RPMI7951 (cell line): ENCODE data around the gene NAIP. TPM values are rescaled to one million over a fixed set of nuclear protein-coding genes. Genes with fewer than 3 reads are reported as not detected.
"Not testable (repeated sequence)": the region's sequence is repeated elsewhere in the genome, so short reads cannot be mapped to it uniquely, and the experiment has no call there.

Source experiments
- DNase-seq: peaks from one replicate; pipeline ENCODE4 v3.0.0-alpha.2; 2012; ENCODE audit warnings: low read depth
- total RNA-seq: library from RNA; depleted of rRNA; stranded (reverse); fragments of >200 nt; shearing (Covaris generic); gene quantifications from 2 replicates; pipeline ENCODE4 v1.2.3, GENCODE V29; 2014; rRNA removed

NAIP gene, protein sequence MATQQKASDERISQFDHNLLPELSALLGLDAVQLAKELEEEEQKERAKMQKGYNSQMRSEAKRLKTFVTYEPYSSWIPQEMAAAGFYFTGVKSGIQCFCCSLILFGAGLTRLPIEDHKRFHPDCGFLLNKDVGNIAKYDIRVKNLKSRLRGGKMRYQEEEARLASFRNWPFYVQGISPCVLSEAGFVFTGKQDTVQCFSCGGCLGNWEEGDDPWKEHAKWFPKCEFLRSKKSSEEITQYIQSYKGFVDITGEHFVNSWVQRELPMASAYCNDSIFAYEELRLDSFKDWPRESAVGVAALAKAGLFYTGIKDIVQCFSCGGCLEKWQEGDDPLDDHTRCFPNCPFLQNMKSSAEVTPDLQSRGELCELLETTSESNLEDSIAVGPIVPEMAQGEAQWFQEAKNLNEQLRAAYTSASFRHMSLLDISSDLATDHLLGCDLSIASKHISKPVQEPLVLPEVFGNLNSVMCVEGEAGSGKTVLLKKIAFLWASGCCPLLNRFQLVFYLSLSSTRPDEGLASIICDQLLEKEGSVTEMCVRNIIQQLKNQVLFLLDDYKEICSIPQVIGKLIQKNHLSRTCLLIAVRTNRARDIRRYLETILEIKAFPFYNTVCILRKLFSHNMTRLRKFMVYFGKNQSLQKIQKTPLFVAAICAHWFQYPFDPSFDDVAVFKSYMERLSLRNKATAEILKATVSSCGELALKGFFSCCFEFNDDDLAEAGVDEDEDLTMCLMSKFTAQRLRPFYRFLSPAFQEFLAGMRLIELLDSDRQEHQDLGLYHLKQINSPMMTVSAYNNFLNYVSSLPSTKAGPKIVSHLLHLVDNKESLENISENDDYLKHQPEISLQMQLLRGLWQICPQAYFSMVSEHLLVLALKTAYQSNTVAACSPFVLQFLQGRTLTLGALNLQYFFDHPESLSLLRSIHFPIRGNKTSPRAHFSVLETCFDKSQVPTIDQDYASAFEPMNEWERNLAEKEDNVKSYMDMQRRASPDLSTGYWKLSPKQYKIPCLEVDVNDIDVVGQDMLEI (N-terminal part only)
- total RNA-seq, result 0.72 and 0.78 TPM in 2 replicates

DNA sequence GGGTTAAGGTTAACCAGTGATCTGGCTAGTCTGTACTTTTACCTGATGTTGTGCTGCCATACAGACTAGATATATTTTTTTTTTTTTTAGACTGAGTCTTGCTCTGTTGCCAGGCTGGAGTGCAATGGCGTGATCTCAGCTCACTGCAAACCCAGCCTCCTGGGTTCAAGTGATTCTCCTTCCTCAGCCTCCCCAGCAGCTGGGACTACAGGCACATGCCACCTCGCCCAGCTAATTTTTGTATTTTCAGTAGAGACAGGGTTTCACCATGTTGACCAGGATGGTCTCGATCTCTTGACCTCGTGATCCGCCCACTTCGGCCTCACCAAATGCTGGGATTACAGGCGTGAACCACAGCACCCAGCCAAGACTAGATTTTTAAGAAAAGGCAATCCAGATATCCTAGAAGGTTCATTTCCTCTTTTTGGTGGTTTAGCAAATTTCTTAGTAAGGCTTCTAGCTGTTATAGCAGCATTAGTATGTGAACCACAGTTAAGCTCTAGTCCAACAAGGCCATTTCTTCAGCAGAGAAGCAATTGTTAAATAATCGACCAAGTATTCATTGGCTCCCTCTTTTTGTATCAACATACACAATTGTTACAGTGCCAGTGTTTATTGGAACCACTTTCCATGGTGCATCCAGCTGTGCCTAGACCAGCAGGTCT is at the start of gene NAIP:
Gene NAIP, minus strand, starts transcription at position 51 of the 665 bp plus-strand sequence. CDS start 12,424 bp downstream, outside the sequence.
- not testable (repeated sequence) for DNase-seq

DNA sequence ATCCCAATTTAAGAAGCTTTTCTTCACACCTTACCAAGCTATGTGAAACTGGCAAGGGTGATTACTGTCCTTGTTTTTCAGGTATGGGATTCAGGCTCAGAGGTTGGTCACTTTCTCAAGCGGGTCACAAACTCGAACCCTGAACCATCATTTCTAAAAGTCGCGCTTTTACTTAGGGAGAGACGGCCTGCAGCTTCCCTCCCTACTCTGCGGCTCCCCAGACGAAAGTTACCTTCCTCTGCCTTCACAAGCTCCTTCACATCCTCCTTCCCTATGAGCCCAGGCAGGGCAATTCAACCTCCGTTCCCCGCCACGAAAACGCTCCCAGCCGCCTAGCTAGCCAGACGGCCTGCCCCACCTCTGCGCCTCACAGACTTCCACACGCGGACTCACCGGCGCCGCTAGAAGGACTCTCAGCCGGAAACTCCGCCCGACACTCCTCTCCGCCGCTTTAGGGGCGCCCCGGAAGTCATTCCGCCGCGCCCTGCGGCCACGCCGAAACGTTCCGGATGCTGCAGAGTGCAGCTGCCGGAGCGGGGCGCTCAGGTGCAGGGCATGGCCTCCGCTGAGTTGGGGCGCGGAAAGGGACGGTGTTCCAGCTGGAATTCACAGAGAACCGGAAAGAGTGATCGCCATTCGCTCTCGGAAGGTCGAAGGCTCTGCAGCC is 42.3 kb upstream of the NAIP start, which contains the start of gene GTF2H2:
Gene GTF2H2, minus strand, starts transcription at position 415 of the 667 bp plus-strand sequence. CDS start 4,913 bp downstream, outside the sequence.
- not testable (repeated sequence) for DNase-seq

DNA sequence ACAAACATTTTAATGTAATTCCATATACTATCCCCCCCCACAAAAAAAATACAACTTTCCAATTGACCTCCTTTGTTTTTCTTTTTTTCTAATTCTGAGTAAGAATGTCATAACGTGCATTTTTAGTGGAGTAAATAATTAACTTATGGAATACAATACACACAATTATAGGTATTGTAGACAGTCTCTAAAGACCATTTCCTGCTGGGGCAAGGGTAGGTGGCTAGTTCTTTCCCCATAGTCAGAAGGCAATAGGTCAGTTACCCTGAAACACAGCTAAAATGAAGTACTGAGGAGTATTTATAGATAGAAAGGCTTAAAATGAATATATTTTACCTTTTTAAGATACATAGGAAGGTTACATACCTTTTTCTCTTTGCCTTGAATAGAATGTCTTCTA is 36.2 kb upstream of the NAIP start:
- not testable (repeated sequence) for DNase-seq

DNA sequence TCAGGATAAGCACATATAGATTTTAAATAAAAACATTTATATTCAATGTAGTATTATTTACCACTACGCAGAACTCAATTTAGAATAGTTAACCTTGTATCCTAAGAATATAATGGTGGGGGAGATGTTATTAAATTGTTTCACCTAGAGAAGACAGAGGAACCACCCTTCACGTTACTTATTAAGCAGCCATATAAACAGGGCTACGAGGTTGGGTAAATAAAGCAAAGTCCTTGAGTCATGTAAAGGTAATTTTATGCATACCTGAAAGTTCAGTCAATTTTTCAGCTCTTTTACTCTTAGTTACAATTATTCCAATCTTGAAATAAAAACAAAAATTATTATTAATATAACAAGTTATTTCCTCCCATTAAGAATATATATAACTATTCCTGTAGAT is 34.3 kb upstream of the NAIP start:
- DNase-seq, result not testable (repeated sequence)

DNA sequence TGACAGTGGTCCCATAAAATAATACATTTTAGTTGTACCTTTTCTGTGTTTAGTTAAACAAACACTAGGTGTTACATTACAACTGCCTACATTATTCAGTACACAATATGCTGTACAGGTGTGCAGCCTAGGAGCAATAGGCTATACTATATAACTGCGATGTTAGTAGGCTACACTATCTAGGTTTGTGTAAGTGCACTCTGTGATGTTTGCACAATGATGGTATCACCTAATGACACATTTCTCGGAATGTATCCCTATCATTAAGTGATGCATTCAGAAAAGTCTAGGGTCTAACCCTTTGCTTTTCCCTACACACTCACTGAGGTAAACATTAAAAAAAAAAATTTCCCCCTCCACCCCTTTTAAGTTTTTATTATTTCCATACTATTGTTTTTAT is 19.7 kb upstream of the NAIP start:
- DNase-seq, result not testable (repeated sequence)

DNA sequence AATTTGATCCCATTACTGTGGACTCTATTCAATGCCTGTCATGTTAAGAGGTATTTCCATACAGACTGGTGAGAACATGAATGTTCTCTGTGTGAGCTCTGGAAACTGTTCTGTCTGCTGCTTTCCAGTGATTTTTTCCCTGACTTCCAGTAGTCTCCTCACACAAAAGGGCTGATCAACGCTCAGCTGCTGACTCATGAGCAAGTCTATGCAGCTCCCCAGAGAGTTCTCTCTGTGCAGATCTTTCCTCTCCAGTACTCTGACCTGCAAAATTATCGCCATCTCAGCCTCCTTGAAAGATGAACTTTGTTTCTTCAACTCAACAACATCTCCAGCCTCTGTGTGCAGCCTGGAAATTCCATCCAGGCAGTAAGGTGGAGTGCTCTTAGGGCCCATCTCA is 19.0 kb upstream of the NAIP start:
- DNase-seq, result not testable (repeated sequence)

DNA sequence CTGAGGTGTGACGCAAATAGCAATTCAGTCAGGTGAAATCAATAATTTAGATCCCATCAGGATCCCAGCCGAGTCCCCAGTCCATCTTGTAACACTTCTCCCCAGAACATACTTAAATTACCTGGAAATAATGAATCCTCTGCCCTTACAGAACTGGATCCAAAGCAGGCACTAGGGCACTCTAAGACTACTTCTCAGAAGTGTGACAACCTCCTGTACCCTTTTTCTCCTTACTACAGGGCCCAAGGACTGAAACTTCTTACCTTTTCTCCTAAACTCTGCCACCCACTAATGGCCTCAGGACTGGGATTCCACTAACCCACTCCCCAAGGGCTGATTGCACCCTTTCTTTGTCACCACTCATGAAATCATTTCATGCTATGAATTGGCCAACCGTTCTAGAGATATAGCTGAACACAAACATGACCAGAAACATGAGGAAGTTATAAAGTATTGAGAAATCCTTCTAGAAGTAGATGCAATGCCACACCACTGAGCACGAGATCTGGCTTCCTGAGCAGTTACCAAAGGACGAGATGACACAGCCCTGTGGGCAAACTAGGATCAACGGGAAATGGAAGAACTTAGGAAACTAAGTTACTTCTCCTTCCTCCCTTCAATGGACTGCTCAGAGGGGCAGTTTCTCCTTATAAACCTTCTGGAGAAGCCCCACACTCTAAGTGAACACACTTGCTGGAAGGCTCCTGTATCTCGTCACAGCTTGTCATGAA is 6.1 kb upstream of the NAIP start:
- DNase-seq, result not testable (repeated sequence)

DNA sequence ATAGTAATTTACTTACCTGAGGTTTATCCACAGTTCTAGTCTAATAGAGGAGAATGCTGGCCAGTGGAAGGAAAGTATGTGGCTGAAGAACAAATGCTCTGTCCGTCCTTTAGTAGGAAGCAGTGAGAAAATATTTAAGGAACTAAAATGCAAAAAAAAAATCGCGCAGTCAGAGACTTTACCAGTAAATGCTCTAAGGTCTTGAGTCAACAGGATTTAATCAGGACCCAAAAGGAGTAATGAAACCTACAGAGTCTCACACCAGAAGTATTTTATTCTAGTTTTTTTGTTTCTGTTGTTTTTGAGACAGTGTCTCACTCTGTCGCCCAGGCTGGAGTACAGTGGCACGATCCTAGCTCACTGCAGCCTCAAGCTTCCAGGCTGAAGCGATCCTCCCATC is 4.5 kb downstream of the NAIP start:
- not testable (repeated sequence) for DNase-seq

DNA sequence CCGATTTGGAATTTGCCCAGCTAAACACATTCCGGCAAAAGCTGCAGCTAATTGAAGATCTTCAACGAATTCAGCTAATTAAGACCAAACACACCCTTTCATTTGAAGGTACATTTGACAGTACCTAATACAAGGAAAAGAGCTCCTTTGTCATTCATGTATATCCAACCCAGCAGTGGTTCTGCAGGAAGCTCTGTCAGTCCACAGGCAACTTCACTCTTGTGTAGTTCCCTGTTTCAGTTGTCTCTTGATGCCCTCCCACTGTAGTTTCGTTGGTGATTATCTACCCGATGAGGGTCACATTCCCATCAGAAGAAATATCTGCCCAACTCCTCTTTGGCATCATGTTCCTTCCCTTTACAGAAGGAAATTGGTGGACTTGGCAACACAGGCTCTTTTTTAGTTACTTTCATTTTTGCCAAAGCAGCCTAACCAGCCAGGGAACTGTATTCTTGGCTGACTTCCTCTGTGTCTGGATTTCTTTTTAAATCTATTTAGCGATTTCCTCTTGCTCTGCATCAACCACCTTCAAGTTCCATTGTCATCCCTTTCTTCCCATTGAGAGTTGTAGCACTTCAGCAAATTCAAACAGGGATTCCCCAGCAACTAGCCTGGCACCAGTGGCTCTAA is 6.6 kb downstream of the NAIP start:
- not testable (repeated sequence) for DNase-seq

DNA sequence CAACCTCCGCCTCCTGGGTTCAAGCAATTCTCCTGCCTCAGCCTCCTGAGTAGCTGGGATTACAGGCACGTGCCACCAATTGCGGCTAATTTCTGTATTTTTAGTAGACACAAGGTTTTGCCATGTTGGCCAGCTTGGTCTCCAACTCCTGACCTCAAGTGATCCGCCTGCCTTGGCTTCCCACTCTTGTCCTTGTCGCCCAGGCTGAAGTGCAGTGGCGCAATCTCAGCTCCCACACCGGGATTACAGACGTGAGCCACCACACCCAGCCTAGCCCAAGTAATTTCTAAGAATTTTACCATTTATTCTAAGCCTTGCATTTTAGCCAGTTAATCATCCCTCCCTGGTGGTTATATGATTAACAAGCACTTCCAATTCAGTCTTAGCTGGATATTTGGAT is 11.0 kb downstream of the NAIP start:
- no peak for DNase-seq

DNA sequence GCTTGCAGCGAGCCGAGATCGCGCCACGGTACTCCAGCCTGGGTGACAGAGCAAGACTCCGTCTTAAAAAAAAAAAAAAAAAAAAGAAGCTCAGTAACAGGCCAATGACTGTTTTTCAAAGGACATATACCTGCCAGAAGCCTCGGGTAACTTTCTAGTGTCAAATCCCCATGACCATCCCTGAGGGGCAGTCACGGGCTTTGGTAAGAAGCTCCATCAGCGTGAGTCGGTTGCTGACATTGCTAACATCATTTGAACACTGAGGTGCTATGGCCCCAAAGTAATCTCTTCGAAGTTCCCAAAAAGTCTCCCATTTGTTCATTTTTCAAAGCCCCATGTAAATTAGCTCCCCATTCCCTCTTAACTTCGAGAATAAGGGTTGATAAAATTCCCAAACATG is 11.6 kb downstream of the NAIP start:
- no peak for DNase-seq

DNA sequence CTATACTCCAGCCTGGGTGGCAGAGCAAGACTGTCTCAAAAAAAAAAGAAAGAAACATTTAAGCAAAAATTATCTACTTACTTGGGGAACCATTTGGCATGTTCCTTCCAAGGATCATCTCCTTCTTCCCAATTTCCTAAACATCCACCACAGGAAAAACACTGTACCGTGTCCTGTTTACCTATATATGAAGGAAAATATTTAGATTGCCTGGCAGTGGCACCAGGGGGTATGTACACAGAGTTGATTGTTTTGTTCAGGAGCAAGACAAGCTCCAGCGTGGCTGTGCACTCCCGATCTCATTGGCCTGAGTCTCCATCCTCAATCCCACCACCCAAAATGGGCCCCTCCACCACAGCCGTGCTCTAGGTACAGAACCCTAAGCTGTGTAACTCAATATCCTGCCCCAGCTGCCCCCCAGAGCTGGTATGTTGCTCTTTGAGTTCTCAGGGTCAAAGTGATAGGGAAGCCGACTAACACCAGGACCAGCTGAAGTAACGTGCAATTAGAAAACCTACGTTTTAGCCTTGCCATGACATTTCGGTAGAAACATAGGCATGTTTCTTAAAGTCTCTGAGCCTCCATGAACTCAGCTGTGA is 13.8 kb downstream of the NAIP start:
- no peak for DNase-seq

DNA sequence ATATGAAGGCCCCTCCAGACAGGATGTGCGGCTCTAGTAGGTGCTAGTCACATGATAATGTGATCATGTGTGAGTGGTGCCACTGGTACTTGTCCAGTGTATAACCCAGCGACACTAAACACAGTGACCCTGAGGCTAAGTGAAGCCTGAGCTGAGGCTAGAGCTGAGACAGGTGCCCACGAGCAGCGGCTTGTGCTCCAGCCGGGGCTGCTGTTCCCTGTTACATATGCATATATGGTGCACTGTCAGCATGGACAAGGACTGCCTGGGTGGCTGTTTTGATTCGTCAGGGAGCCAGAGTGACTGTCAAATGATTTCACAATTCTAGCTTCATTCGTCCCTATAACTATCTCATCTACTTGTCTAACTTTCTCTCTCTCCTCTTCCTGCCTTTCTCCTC is 18.2 kb downstream of the NAIP start:
- DNase-seq, result not testable (repeated sequence)

DNA sequence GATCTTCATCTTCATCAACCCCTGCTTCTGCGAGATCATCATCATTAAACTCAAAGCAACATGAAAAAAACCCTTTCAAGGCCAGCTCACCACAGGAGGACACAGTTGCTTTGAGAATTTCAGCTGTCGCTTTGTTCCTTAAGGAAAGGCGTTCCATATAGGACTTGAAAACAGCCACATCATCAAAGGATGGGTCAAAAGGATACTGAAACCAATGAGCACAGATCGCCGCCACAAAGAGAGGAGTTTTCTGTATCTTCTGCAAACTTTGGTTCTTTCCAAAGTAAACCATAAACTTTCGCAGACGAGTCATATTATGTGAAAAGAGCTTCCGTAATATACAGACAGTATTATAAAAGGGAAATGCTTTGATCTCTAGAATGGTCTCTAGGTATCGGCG is 40.3 kb downstream of the NAIP start:
- not testable (repeated sequence) for DNase-seq

DNA sequence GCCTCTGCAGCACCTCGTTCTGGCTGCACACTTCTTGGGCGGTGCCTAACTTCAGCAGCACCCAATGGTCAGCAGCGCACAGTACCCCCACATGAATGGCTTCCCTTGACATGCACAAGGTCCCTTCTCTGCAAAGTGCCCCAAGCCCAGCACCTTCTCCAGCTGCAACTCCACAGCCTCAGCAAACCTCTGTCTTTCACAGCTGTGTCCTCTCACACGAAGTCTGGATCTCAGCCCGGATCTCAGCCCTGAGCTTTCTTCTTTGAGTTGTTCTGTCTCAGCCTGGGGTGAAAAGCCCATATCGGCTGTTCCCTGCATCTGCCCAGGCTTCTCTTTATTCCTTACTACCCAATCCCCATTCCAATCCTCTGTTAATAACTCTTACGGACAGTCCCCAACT is 57.9 kb downstream of the NAIP start:
- not testable (repeated sequence) for DNase-seq

DNA sequence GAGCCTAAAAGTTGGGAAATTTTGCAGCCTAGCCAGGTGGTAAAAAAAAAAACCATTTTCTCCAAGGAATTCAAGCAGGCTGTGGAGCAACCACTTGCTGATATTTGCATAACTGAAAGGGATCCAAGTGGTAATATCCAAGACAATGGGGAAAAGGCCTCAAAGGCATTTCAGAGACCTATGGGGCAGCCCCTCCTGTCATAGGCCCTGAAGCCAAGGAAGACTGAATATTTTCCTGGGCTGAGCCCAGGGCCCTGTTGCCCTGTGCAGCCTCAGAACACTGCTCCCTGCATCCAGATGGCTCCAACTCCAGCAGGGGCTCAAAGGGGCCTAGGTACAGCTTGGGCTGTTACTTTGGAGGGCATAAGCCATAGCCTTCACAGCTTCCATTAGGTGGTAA is 60.6 kb downstream of the NAIP start:
- DNase-seq, result not testable (repeated sequence)

DNA sequence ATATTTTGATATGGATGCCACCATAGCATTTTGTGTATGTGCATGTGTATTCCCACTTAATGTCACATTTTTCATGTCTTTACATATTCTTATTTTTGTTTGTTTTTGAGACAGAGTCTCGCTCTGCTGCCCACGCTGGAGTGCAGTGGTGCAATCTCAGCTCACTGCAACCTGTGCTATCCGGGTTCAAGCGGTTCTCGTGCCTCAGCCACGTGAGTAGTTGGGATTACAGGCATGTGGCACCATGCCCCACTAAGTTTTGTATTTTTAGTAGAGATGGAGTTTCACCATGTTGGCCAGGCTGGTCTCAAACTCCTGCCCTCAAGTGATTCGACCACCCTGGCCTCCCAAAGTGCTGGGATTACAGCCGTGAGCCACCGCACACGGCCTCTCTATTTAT is 72.1 kb downstream of the NAIP start:
- DNase-seq, result not testable (repeated sequence)

DNA sequence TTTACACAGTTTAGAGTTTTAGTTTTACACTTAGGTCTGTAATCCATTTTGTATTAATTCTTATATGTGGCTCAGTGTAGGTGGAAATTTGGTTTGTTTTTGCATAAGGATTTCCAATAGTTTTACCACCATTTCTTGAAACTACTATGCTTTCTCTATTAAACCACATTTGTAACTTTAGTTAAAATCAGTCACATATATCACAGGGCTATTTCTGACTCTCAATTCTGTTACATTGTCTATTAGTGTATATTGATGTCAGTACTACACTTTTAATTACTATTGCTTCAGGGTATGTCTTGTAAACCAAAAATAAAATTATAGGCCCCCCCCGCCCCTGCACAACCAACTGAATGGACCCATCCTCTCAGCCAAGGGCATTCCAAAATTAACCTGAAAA is 92.6 kb downstream of the NAIP start:
- not testable (repeated sequence) for DNase-seq

DNA sequence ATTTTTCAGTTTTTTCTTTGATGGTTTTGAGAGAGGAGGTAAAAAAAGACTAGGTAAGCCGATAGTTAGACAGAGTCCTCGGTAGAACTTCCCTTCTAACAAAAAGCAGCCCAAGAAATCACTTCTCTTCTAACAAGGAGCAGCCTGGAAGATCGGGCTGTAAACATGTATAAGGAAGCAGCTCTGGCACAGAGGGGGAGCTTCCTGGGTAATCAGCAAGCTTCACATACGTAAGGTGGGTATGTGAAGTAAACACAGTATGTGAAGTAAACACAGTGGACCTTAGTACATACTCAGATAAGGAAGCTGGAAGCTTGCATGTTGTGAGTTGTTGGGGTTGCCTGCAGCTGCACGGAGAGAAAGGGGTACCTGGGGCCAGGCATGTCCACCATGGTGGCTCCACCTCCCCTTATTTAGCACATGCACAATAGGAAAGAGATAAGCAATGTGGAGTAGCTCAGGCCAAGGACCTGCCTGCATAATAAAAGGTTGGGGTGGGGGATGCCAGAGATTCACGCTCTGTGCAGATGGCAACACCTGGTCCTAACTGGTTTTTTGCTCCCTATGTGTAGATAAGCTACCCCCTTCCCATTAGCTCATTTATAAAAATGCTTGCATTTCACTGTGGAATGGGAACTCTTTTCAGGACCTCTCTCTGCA is 93.3 kb downstream of the NAIP start:
- not testable (repeated sequence) for DNase-seq
